ENCODE data around the gene NIPBL.
"Not testable (repeated sequence)": the region's sequence is repeated elsewhere in the genome, so short reads cannot be mapped to it uniquely, and the experiment has no call there.

Gene NIPBL

DNA sequence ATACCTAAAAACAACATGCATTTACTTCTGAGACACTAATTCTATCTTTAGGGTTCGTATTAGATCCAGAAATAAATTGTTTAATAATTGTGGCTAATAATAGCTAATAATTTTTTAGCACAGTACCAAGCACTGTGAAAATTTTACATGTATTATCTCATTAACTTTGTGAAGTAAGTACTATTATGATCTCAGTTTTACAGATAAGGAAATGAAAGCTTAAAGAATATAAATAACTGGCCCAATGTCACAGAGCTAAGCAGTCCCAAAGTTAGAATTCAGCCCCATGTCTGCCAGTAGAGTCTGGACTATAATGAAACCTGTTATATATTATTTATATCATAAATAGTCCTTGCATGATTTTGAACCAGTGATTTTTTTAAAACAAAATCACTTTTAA lies 163.3 kb downstream of the NIPBL start:
- no peak for DNase-seq

- no peak for DNase-seq
Measured at GRCh38 chr5:37043693-37044092, 167.1 kb downstream of the NIPBL start.

DNA sequence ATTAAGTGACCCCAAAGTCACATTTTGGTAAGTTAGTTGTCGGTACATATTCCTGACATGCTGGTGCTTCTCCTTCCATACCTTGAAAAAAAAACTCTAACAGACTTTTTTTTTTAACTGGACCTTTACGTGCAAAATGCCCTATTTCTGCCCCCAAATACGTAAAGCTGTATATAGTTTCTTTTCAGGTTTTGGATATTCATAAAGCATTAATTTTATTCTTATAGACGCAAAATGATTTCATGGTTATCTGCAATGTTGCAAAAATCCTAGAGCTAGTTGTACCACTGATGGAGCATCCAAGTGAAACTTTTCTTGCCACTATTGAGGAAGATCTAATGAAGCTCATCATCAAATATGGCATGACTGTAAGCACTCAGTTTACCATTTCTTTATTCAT lies 167.6 kb downstream of the NIPBL start:
- no peak for DNase-seq

- DNase-seq, result no peak
Measured at GRCh38 chr5:37045703-37046102, 169.1 kb downstream of the NIPBL start.

- no peak for DNase-seq
Measured at GRCh38 chr5:37047947-37048346, 171.4 kb downstream of the NIPBL start.

- DNase-seq, result no peak
Measured at GRCh38 chr5:37054391-37054790, 177.8 kb downstream of the NIPBL start.

GRCh38 chr5:37055383-37055990 lies 178.9 kb downstream of the NIPBL start:
- DNase-seq, result no peak

DNA sequence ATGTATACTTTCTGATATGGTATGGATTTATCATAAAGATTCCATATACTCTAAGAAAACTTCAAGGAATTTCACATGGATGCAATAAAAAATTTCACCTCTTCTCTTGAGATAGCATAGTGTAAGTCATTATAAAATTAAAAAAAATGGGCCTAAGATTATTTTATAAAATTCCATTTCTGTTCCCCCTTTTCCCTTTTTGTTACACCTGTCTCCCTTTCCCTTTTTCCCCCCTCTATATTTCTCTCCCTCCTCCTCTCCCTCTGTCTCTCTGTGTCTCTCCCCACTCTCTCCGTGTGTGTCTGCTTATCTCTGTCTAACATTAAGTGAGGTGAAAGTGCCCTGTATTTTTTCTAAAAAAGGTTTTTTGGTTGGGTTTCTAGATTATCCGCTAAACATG lies 180.2 kb downstream of the NIPBL start:
- DNase-seq, result no peak

DNA sequence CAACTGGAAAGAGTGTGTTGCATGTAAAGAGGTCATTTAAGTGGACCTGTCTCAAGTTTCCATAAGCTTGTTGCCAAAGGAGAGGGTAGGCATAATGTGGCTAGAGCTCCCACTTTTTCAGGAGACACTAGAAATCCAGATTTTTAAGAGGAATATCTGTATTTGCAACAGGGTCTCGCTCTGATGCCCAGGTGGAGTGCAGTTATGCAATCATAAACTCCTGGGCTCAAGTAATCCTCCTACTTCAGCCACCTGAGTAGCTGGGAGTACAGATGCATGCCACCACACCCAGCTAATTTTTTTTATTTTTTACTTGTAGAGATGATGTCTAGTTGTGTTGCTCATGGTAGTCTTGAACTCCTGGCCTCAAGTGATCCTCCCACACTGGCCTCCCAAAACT lies 183.5 kb downstream of the NIPBL start:
- DNase-seq, result no peak

- DNase-seq, result no peak
Measured at GRCh38 chr5:37063739-37064138, 187.2 kb downstream of the NIPBL start.

- DNase-seq, result no peak
Measured at GRCh38 chr5:37064442-37064841, 187.9 kb downstream of the NIPBL start.

- DNase-seq, result no peak
Measured at GRCh38 chr5:37071487-37071886, 194.9 kb downstream of the NIPBL start.

- no peak for DNase-seq
Measured at GRCh38 chr5:37071901-37072581, 195.5 kb downstream of the NIPBL start.

GRCh38 chr5:37075399-37075950 lies 198.9 kb downstream of the NIPBL start:
- DNase-seq, result no peak

- no peak for DNase-seq
Measured at GRCh38 chr5:37077146-37077545, 200.6 kb downstream of the NIPBL start.

GRCh38 chr5:37080697-37081096 lies 204.1 kb downstream of the NIPBL start:
- DNase-seq, result no peak

- not testable (repeated sequence) for DNase-seq
Measured at GRCh38 chr5:37082977-37083376, 206.4 kb downstream of the NIPBL start.

DNA sequence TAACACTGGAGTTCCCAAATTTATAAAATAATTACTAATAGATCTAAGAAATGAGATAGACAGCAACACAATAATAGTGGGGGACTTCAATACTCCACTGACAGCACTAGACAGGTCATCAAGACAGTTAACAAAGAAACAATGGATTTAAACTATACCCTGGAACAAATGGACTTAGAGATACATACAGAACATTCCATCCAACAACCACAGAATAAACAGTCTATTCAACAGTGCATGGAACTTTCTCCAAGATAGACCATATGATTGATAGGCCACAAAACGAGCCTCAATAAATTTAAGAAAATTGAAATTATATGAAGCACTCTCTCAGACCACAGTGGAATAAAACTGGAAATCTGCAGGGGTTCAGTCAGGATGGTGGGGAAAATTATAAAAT lies 209.5 kb downstream of the NIPBL start:
- not testable (repeated sequence) for DNase-seq

DNA sequence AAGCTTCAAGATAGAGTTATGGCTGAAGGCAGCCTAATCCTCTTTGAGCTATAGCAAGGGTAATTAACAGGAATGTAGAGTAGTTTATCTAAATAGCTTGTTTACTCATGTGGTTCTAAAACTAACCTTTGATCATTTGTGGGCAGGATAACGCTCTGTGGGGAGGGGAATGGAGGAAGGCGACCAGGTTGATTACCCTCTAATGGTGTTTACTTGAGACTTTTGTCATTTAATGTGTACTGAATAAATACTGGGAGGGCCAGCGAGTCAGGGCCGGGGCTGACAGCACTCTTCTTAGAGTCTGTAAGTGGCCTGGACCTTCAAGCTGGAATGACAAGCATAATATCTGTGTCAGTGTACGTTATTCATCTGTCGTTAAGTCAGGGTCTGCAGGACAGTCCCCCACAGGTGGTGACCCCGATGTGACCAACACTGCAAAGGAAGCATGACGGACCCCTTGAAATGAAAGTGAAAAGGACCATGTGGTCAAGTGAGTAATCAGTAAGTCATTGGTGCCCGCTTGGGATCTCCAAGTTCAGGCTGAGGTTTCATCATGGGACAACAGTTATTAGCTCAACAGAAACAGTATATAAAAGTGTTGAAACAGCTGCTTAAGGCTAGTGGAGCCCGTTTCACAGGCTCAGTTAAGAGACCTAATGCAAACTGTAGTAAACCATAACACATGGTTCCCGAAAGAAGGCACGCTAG lies 210.1 kb downstream of the NIPBL start:
- no peak for DNase-seq

DNA sequence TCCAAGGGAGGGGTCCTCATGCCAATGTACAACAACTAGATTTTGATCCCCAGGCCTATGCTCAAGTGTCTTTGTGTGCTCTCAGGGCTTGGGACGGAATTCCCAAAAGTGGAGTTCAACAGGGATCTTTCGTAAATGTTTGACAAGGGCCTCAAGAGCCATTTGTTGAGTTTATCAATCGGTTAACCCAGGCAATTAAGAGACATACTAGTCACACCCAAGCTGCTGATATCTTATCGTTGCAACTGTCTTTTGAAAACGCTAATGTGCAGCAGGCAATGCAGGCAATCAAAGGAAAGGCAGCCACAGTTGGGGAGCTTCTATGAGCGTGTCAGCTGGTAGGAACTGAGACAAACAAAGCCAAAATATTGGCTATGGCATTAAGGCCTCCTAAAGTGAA lies 211.4 kb downstream of the NIPBL start:
- DNase-seq, result no peak

- no peak for DNase-seq
Measured at GRCh38 chr5:37090123-37090726, 213.7 kb downstream of the NIPBL start.

- DNase-seq, result no peak
Measured at GRCh38 chr5:37090781-37091180, 214.2 kb downstream of the NIPBL start.

- not testable (repeated sequence) for DNase-seq
Measured at GRCh38 chr5:37093795-37094194, 217.2 kb downstream of the NIPBL start.

All from effector CD8-positive, alpha-beta T cell (primary cell).